ENCODE results near the gene KCNK17.

The KCNK17 gene

DNA sequence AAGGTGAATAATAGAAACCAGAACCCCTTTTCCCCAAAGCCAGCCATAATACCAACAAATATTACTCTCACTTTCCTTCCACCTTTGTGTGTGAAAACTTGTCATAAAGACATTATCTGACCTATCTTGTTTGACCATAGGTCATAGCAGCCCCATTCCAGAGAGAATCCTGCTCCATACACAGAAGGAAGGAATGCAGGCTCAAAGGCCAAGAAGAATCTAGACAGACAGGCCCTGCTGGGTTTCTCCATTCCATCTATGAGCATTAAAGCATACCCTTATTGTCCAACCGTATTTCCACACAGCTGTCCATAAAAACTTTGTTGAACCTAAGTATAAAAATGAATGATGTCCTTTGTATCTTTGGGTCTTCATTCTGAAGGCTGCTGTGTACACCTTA is 44.3 kb downstream of the KCNK17 start:
- no peak for DNase-seq (ENCODE audit: extremely low read depth in 1 of 2, low read depth in 1 of 2)

DNA sequence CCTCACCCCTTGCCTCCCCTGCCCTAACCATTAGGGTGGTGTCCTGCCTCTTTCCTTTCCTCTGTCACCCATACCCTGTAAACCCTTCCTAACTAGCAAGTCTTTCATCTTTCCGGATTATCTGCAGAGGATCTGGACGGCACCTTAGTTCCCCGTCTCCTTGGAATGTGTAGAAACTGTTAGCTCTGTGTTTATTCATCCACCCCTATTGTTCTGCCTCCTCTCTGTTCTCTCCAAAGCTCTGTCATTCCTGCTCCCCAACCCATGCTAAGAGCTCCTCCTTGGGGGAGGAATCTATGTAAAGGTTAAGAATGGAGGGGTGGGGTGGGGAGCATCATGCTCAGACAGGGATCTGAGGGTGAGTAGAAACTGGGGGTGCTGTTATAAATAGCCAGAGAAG is 45.5 kb downstream of the KCNK17 start:
- DNase-seq (ENCODE audit: extremely low read depth in 1 of 2, low read depth in 1 of 2) = no peak

DNA sequence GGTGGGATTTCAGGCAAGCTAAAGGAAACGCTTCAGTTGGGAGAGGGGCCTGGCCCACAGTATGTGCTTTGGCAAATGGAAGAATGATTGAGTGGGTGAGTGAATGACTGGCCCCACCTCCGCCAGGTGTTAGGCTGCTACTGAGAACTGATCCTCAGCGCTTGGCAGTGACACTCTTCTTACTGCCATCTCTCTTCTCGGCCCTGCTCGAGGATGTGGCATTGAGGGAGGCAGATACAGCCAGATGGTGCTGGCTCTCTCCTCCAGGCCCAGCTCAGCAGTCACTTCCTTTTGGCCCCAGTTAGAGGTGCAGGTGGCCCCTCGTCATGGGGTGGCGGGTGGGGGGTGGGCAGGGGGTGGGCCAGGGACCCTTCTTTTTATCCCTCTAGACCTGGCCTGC is 46.0 kb downstream of the KCNK17 start:
- DNase-seq (ENCODE audit: extremely low read depth in 1 of 2, low read depth in 1 of 2) = no peak

GRCh38 chr6:39266782-39267355 is 47.4 kb downstream of the KCNK17 start:
- DNase-seq (ENCODE audit: extremely low read depth in 1 of 2, low read depth in 1 of 2) = no peak

GRCh38 chr6:39266375-39266774 is 47.8 kb downstream of the KCNK17 start:
- no peak for DNase-seq (ENCODE audit: extremely low read depth in 1 of 2, low read depth in 1 of 2)

- DNase-seq (ENCODE audit: extremely low read depth in 1 of 2, low read depth in 1 of 2) = peak in 1 of 2 donors; percentile 6
Observed at GRCh38 chr6:39263303-39264037, 50.7 kb downstream of the KCNK17 start.

DNA sequence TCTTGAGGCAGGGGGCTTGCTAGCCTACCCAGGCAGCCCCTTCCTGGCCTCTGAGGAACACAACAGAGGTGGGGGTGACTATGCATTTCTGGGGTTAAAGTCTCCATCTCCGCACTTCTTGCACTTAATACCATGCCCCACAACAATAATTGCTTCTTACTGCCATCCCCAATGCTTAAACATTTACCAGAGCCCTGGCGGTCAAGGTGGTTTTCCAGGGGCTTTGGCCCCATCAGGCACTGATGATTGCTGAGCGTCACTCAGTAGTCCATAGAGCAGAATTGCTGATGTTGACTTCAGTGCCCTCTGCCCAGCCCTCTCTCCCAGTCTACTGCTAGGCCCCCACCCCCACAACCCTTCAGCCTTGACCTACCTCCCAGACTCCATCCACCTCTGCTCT is 52.5 kb downstream of the KCNK17 start:
- DNase-seq (ENCODE audit: extremely low read depth in 1 of 2, low read depth in 1 of 2) = no peak

- no peak for DNase-seq (ENCODE audit: extremely low read depth in 1 of 2, low read depth in 1 of 2)
Observed at GRCh38 chr6:39260953-39261352, 53.3 kb downstream of the KCNK17 start.

GRCh38 chr6:39260456-39260855 is 53.8 kb downstream of the KCNK17 start:
- DNase-seq (ENCODE audit: extremely low read depth in 1 of 2, low read depth in 1 of 2) = no peak

DNA sequence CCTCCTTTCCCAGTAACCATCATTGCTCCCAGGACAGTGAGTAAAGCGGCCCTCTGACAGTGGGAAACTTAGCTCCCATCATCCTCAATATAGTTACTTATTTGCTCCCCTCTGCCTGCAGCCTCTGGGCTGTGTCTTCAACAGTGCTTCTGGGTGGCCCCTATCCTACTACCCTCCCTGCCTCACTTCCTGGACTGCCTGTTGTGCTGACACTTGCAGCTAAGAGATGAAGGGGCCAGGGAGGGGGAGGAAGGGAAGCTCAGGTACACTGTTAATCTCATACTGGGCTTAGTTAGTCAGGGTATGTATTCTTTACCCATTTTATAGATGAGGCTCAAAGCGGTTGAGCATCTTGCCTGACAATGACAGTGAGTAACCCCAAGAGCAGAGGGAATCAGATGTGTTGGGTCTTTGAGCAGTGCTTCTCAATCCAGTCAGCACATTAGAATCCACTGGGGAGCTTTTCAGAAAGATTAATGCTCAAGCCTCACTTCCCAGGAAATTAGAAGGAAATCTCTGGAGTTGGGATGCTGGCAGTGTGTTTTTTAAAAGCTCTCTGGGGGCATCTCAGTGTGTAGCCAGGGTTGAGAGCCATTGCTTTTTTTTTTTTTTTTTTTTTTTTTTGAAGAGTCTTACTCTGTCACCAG is 57.8 kb downstream of the KCNK17 start:
- no peak for DNase-seq (ENCODE audit: extremely low read depth in 1 of 2, low read depth in 1 of 2)

- DNase-seq (ENCODE audit: extremely low read depth in 1 of 2, low read depth in 1 of 2) = no peak
Observed at GRCh38 chr6:39254999-39255535, 59.2 kb downstream of the KCNK17 start.

DNA sequence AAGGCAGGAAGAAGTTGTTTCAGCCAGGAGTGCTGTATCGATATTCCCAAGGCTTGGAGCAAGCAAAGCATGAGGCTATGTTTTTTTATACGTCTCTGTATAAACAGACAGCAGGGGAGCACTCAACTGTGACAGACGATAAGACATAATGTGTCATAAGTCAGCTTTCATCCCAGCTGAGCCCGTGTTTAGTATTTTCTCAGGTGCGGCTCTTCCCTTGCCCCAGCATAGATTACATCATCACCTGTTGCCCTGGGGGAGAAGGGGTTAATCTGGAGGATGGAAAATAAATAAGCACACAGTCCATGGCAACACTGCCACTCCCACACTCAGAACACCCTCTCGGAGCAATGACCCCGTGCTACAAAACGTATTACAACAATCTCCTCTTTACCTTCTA is 62.8 kb downstream of the KCNK17 start:
- no peak for DNase-seq (ENCODE audit: extremely low read depth in 1 of 2, low read depth in 1 of 2)

DNA sequence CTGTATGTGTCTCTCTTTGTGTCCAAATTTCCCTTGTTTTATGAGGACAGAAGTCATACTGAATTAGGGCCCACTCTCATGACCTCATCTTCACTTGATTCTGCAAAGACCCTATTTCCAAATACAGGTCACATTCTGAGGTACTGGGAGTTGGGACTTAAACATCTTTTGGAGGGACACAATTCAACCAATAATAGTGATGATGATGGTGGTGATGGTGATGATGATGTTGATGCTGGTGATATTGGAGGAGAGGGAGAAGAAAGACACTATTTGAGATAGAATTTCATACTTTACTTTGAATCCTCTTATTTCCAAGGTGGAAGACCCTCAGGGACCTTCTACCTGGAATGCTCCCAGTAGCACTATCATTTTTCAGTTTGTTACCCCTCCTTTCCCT is 63.7 kb downstream of the KCNK17 start:
- no peak for DNase-seq (ENCODE audit: extremely low read depth in 1 of 2, low read depth in 1 of 2)

DNA sequence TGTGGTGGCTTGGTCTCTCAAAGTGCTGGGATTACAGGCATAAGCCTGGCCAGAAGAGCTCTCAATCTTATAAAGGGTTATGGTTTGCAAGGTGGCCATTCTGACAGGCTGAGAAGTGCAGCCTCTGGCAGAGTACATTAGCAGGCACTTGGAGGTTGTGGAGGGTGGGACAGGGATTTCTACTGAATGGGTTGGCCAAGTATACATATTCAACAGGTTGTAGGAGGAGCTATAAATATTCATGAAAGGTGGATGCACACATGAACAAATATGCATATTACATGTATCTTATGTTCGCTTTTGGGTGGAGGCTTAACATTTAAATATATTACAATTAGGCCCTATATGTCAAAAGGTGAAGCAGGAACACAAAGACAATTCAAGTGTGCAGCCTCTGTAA is 64.9 kb downstream of the KCNK17 start:
- no peak for DNase-seq (ENCODE audit: extremely low read depth in 1 of 2, low read depth in 1 of 2)
